DOHH2 (cell line): Measurements from ENCODE around the gene PCYT2.

Source experiments
- CTCF ChIP-seq: fragments of 200-600 bp; sonication (generic); IDR thresholded peaks from one replicate; pipeline ENCODE4 v1.5.1; 2014; ENCODE audit warnings: antibody characterized with exemption, mild to moderate bottlenecking, low read depth, low read length; ENCODE audit not compliant: poor library complexity, severe bottlenecking
- EZH2phosphoT487 ChIP-seq: fragments of 200-600 bp; sonication (generic); IDR thresholded peaks from 2 replicates; pipeline ENCODE4 v1.6.1; 2017; ENCODE audit warnings: borderline replicate concordance, mild to moderate bottlenecking, antibody characterized with exemption, low read length, moderate library complexity, mixed read lengths

- TF ChIP-seq CTCF (no peak), EZH2phosphoT487 (no peak)
Observed at GRCh38 chr17:81958633-81959342, 47.6 kb upstream of the PCYT2 start.
